Left cardiac atrium (tissue), 4 donors: ENCODE results near the gene FRYL. TPM values are rescaled to one million over a fixed set of nuclear protein-coding genes. Genes with fewer than 3 reads are reported as not detected.
"Not testable (repeated sequence)": the region's sequence is repeated elsewhere in the genome, so short reads cannot be mapped to it uniquely, and the experiment has no call there.

ENCODE experiments used
- ATAC-seq, 2 donors: fragments of 200-7000 bp; cut with Tn5 transposase; one replicate each; pipeline ENCODE4 v1.9.1; 2020; ENCODE audit warnings: mild to moderate bottlenecking in 2 of 2, moderate library complexity in 2 of 2
- DNase-seq: peaks from one replicate; pipeline ENCODE4 v3.0.0-alpha.2; 2020
- intact Hi-C, 2 donors: fragments of 100-400 bp; cut with DNase I; formaldehyde crosslinking; loops; one replicate each; pipeline versions ENCODE4 v1.14.1 to v1.15.1; 2022 to 2023
- total RNA-seq, 2 donors: library from RNA; stranded (reverse); fragmentation: NEBNext Ultra II Directional; extraction: Animal tissue kit (Norgen Biotek cat#: 25700); gene quantifications; one replicate each; pipeline ENCODE4 v1.2.1, GENCODE V29; 2021
- donor health status: DM: no; HTN: yes; CAD: no.
- donor health status: DM: no; HTN: yes; CAD: no; lungs with severe emphysema.
- donor health status: DM: yes; HTN: yes; CAD: no.
- donor health status: Dilated cardiomyopathy.

Gene FRYL
- total RNA-seq, 2 donors from 2014 or later = 38.8 to 41.3 TPM

DNA sequence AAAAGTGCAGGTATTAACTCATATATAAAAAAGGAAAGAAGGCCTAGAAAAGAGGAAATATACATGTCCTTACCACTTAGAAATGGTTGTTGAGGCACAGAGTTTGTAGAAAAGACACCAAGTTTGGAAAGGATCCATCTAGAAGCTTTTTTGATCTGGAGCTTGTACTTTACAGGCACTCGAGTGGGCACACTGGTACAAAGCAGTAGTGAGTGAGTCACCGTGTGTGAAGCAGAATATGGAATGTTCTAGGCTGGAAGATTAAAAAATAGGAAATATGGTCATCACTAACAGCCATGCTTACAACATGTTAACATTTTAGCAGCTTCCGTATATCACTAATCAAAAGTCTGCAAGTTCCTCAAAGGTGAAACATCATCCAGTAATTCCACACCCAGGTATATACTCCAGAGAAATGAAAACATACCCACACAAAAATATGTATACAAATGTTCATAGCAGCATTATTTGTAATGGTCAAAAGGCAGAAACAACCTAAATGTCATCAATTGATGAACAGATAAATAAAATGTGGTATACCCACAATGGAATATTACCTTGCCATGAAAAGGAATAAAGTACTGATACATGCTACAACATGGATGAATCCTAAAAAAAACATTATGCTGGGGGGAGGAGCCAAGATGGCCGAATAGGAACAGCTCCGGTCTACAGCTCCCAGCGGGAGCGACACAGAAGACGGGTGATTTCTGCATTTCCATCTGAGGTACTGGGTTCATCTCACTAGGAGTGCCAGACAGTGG is 69.5 kb downstream of the FRYL start:
- DNase-seq (no peak), ATAC-seq (no peak)
- intact Hi-C loops = no loop called here

DNA sequence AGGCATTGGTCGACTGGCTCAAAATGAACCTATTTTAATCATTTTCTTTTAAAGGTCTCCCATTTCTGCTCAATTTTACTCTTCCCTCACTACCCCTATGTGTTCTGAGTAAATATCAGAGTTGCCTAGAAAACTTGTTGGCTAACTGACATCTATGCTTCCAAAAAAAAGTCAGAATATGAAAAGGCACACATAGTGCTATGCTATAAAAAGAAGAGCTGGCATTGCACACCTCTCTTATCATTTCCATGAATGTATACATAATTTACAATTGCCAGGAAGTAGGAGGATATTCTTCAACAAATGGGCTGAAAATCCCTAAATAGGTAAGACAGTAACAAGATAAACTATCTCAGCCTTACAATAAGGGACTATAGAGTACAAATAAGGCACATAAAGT is 70.2 kb downstream of the FRYL start:
- intact Hi-C loops = no loop called here
- ATAC-seq = no peak
- DNase-seq = no peak

DNA sequence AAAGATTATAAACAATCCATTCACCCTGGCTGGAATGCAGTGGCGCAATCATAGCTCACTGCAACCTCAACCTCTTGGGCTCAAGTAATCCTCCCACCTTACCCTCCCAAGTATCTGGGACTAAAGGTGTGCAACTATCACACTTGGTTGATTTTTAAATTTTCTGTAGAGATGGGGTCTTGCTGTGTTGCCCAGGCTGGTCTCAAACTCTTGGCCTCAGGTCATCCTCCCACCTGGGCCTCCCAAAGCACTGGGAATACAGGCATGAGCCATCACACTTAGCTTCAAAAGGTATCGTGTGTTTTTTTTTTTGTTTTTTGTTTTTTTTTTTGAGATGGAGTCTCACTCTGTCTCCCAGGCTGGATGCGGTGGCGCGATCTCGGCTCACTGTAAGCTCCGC is 71.5 kb downstream of the FRYL start:
- no peak for ATAC-seq
- intact Hi-C loops = no loop called here
- DNase-seq = no peak

DNA sequence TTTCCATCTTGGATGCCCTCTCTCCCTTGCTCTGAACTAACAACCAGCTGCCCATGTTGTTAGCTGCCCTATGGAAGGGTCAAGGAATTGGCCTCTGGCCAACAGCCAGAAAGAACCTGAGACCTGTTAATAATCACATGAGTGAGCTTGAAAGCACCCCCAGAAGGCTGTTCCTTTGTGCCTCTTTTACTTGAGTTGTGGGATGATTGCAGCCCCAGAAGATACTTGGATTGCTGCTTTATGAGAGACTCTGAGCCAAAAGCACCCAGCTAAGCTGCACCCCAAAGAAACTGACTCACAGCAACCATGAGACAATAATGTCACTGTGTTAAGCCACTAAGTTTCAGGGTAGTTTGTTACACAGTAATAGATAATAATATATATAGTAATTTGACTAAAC is 73.3 kb downstream of the FRYL start:
- ATAC-seq = no peak
- DNase-seq = no peak
- intact Hi-C loops = no loop called here

- ATAC-seq = no peak
- intact Hi-C loops = no loop called here
Observed at GRCh38 chr4:48705609-48706008, 74.5 kb downstream of the FRYL start.

GRCh38 chr4:48704091-48704802 is 75.8 kb downstream of the FRYL start:
- ATAC-seq (no peak), DNase-seq (no peak)
- intact Hi-C loops = no loop called here

More at GRCh38 chr4:48705609-48706008, 74.5 kb downstream of the FRYL start:
- DNase-seq = no peak

GRCh38 chr4:48699475-48699874 is 80.6 kb downstream of the FRYL start:
- DNase-seq = no peak
- peak in 1 of 2 donors; percentile 15 for ATAC-seq
- intact Hi-C loops = no loop called here

DNA sequence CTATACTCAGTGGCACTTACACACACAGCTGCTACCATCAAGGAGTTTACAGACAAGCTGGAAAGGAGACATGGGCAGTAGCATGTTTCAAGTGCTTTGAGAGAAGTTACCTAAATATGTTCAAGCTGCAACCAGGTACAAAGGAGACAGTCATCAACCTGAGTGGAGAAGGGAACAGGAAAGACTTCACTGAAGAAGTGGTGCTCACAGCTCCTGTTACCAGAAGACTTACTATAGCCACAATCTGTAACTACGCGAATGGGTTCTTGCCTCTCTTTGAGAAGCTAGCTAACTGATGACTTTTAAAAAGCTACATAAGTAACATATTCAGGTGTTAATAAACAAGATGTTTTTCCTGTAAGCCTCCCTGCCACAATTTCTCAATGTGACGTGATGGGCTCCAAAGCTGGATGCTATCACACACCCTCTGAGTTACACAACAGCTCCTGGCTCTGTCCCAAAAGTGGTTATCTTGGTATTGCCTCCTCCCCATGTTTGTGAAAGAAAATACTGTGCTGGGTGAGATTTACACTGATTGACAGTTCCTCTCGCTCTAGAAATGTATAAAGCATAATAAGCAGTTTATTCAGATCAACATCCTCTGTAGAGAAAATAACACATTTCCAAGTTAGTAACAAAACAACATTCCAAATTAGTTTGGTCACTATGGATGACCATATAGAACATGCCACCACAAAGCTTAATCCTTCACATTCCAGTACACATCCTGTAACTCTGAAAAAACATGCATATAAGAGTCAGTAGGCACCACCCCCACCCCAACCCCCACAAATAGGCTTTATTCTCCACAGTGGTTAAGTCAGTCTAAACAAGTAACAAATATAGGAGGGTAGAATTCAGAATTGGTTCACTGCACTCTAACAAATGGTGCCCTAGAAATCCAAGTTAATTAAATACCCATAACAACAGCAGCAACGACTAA is 81.8 kb downstream of the FRYL start:
- DNase-seq (peak; percentile 78), ATAC-seq (peak; percentile 93 to 94)
- intact Hi-C loops = no loop called here

DNA sequence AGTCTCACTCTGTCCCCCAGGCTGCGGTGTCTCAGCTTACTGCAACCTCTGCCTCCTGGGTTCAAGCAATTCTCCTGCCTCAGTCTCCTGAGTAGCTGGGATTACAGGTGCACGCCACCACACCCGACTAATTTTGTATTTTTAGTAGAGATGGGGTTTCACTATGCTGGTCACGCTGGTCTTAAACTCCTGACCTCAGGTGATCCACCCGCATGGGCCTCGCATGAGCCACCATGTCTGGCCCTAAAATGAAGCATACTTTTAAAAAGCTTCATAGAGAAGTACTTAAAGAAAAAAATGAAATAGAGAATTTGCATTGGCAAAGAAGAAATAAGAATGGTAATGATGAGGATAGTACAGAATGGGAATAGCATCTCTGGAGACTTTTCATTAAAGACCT is 82.6 kb downstream of the FRYL start:
- ATAC-seq, intact Hi-C loops, DNase-seq: not testable (repeated sequence)

DNA sequence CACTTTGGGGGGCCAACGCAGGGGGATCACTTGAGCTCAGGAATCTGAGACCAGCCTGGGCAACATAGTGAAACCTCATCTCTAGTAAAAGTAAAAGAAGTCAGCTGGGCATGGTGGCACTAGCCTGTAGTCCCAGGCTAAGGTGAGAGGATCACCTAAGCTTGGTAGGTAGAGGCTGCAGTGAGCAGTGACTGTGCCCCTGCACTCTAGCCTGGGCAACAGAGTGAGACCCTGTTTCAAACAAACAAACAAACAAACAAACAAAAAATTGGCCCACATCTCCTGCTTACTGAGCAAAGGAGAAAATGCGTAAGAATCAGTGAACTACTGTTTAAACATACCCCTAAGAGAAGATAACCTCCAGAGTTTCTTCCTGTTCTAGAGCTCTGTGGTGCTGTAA is 85.3 kb downstream of the FRYL start:
- intact Hi-C loops = no loop called here
- ATAC-seq = no peak

GRCh38 chr4:48693856-48694574 is 86.1 kb downstream of the FRYL start:
- intact Hi-C loops = no loop called here
- DNase-seq (no peak), ATAC-seq (no peak)

More for the DNA sequence above, 85.3 kb downstream of the FRYL start:
- DNase-seq = no peak

- DNase-seq = no peak
- intact Hi-C loops = no loop called here
- ATAC-seq = no peak
Observed at GRCh38 chr4:48692897-48693296, 87.2 kb downstream of the FRYL start.

GRCh38 chr4:48692044-48692443 is 88.0 kb downstream of the FRYL start:
- no peak for DNase-seq
- no peak for ATAC-seq
- intact Hi-C loops = no loop called here

DNA sequence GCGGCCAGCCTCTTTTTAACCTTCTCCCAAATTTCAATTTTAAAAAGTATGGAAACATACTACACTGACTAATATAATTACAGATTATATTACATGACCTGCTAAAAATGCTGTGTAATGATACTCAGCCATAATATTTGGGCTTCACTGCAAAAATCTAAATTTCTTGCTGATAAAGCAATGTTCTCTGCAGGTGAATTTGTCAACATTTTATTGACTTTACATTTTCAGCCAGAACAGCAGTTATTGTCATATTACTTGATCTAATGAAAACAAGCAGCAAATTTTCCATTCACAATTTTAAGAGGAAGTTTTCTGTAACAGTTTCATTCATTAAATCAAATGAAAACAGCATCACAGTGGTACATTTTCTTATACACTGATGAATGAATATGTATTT is 91.1 kb downstream of the FRYL start:
- intact Hi-C loops = no loop called here

GRCh38 chr4:48687313-48688051 is 92.6 kb downstream of the FRYL start:
- intact Hi-C loops = no loop called here
- ATAC-seq (no peak), DNase-seq (no peak)

More for the DNA sequence above, 91.1 kb downstream of the FRYL start:
- no peak for ATAC-seq
- DNase-seq = no peak

- ATAC-seq (no peak), DNase-seq (no peak)
- intact Hi-C loops = no loop called here
Observed at GRCh38 chr4:48686369-48686768, 93.7 kb downstream of the FRYL start.

- no peak for ATAC-seq
- intact Hi-C loops = loop anchor here in 1 of 2 donors (5.0 kb wide), 1 partner anchor 102 kb away; no protein-coding TSS in a partner anchor
- DNase-seq = no peak
Observed at GRCh38 chr4:48683784-48684666, 96.1 kb downstream of the FRYL start.
